Measurements from ENCODE around the gene PLP1.

- TF ChIP-seq CTCF (IDR thresholded peaks at IDR 0.05) = no peak
- TF ChIP-seq POLR2A (IDR thresholded peaks at IDR 0.05) = no peak
- TF ChIP-seq POLR2AphosphoS5 (IDR thresholded peaks at IDR 0.05) = no peak
Observed at GRCh38 chrX:103756736-103757135, 19.9 kb upstream of the PLP1 start.

All from suprapubic skin (tissue), 4 donors.